ENCODE measurements around the gene HDDC3. TPM values are rescaled to one million over a fixed set of nuclear protein-coding genes. Genes with fewer than 3 reads are reported as not detected.

Gene HDDC3
- total and polyA plus RNA-seq, 2 donors (not counting 3 experiments of a cell fraction or from before 2014, with no cell fraction given) = 16.0 to 20.2 TPM

- H3K9me3 ChIP-seq (replicated peaks; ENCODE audit: control insufficient read depth, insufficient read depth, low read length) = no peaks in the 10 kb centered on the region
- no TSS peak for BruUV-seq (replicated peaks)
- no peaks in the 10 kb centered on the region for H3K9me1 ChIP-seq (replicated peaks; ENCODE audit: control insufficient read depth, extremely low read depth, insufficient read depth, low read length)
- DNase-seq (ENCODE audit: low read depth, low spot score) = no peak
- no peak overlapping the region for H3K9ac ChIP-seq (replicated peaks; ENCODE audit: extremely low read depth, insufficient read depth, low read length)
- no peaks in the 10 kb centered on the region for H3K27me3 ChIP-seq (ENCODE audit: control insufficient read depth in 2 of 2, insufficient read depth in 2 of 2, low read length in 2 of 2)
- FAIRE-seq = no peak
- POLR2A ChIA-PET = no interaction called here
- H3K4me3 ChIP-seq (replicated peaks in 1 of 3; ENCODE audit: insufficient read depth in 1 of 3, low read depth in 1 of 3, low read length in 3 of 3) = no peak overlapping the region
- no peak for TF ChIP-seq POLR2A (IDR thresholded peaks at IDR 0.05; ENCODE audit: low read depth, low read length)
- TF ChIP-seq, protein P1, sequence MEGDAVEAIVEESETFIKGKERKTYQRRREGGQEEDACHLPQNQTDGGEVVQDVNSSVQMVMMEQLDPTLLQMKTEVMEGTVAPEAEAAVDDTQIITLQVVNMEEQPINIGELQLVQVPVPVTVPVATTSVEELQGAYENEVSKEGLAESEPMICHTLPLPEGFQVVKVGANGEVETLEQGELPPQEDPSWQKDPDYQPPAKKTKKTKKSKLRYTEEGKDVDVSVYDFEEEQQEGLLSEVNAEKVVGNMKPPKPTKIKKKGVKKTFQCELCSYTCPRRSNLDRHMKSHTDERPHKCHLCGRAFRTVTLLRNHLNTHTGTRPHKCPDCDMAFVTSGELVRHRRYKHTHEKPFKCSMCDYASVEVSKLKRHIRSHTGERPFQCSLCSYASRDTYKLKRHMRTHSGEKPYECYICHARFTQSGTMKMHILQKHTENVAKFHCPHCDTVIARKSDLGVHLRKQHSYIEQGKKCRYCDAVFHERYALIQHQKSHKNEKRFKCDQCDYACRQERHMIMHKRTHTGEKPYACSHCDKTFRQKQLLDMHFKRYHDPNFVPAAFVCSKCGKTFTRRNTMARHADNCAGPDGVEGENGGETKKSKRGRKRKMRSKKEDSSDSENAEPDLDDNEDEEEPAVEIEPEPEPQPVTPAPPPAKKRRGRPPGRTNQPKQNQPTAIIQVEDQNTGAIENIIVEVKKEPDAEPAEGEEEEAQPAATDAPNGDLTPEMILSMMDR (IDR thresholded peaks at IDR 0.05; ENCODE audit: extremely low read depth in 1 of 2, insufficient read depth in 1 of 2, low read depth in 1 of 2, low read length in 2 of 2) = no peak
- no peak for TF ChIP-seq GATA2 (IDR thresholded peaks at IDR 0.05; ENCODE audit: insufficient read depth, insufficient read length, low read depth, low read length)
- TF ChIP-seq EZH2 (IDR thresholded peaks at IDR 0.05; ENCODE audit: borderline replicate concordance, low read depth, low read length, severe bottlenecking) = no peak
- no peak for TF ChIP-seq FOS (IDR thresholded peaks at IDR 0.05; ENCODE audit: borderline replicate concordance, insufficient read depth, low read length)
- no peak for TF ChIP-seq MYC (IDR thresholded peaks at IDR 0.05; ENCODE audit: low read depth, low read length)
- no peak for TF ChIP-seq MAX (IDR thresholded peaks at IDR 0.05; ENCODE audit: insufficient read depth, insufficient read length)
- no peak for TF ChIP-seq POLR2AphosphoS5 (IDR thresholded peaks at IDR 0.05; ENCODE audit: insufficient read depth, low read depth, low read length)
- TF ChIP-seq JUN (IDR thresholded peaks at IDR 0.05; ENCODE audit: borderline replicate concordance, insufficient read depth, insufficient read length, low read depth) = no peak
- dilution Hi-C loops (cut with MboI; ENCODE audit: extremely low pct_ligation_motif_present, low sequenced_read_pairs) = no loop called here
- H2AFZ ChIP-seq (ENCODE audit: low read depth, low read length) = no peak overlapping the region
- H3K79me2 ChIP-seq (ENCODE audit: control insufficient read depth, insufficient read depth, low read length) = no peaks in the 10 kb centered on the region
- H3K4me1 ChIP-seq (ENCODE audit: control insufficient read depth, extremely low read depth, insufficient read depth, low read length) = no peaks in the 10 kb centered on the region
- no peaks in the 10 kb centered on the region for H4K20me1 ChIP-seq (replicated peaks; ENCODE audit: control insufficient read depth, extremely low read depth, insufficient read depth, low read length)
- intact Hi-C loops (cut with micrococcal nuclease) = no loop called here
- H3K27ac ChIP-seq (ENCODE audit: insufficient read depth, low read depth, low read length) = no peak overlapping the region
- CTCF ChIA-PET = interaction anchor here (1.3 to 3.7 kb wide), 2 partner anchors 7 to 245 kb away, joined by 4 to 18 read pairs; no protein-coding TSS in a partner anchor
- H3K4me2 ChIP-seq (ENCODE audit: insufficient read depth, low read length) = no peak overlapping the region
- peaks cover 11 to 48% of the 10 kb centered on the region in 2 experiments for H3K36me3 ChIP-seq (ENCODE audit: control insufficient read depth in 2 of 2, extremely low read depth in 1 of 2, insufficient read depth in 2 of 2, low read length in 2 of 2)
Measured at GRCh38 chr15:90893175-90894090, 38.9 kb downstream of the HDDC3 start.
